HEK293 (cell line): ENCODE data around the gene TRMU.

Experiments
- CTCF ChIP-seq: fragments of 450-650 bp; formaldehyde crosslinking; IDR thresholded peaks from 2 replicates; pipeline ENCODE4 v1.5.1; 2016; ENCODE audit warnings: missing biosample characterization, missing genetic modification characterization
- GLIS1 ChIP-seq: fragments of 450-650 bp; formaldehyde crosslinking; IDR thresholded peaks from 2 replicates; pipeline ENCODE4 v1.5.1; 2016; ENCODE audit warnings: missing biosample characterization, missing genetic modification characterization
- KLF16 ChIP-seq: fragments of 450-650 bp; formaldehyde crosslinking; IDR thresholded peaks from 2 replicates; pipeline ENCODE4 v1.5.1; 2017; ENCODE audit warnings: missing biosample characterization, missing genetic modification characterization
- KLF9 ChIP-seq: fragments of 450-650 bp; formaldehyde crosslinking; IDR thresholded peaks from 2 replicates; pipeline ENCODE4 v1.5.1; 2016; ENCODE audit warnings: missing biosample characterization, missing genetic modification characterization, low read depth
- MEIS1 ChIP-seq: sonication (generic); formaldehyde crosslinking; IDR thresholded peaks from 2 replicates; pipeline ENCODE4 v1.8.1; 2022; ENCODE audit warnings: missing genetic modification reagents, mild to moderate bottlenecking, borderline replicate concordance
- PRDM1 ChIP-seq: fragments of 450-650 bp; formaldehyde crosslinking; IDR thresholded peaks from 2 replicates; pipeline ENCODE4; 2016; ENCODE audit warnings: missing biosample characterization, missing genetic modification characterization
- ZBTB10 ChIP-seq: fragments of 450-650 bp; formaldehyde crosslinking; IDR thresholded peaks from 2 replicates; pipeline ENCODE4 v1.5.1; 2016; ENCODE audit warnings: missing biosample characterization, missing genetic modification characterization
- ZBTB20 ChIP-seq: fragments of 450-650 bp; formaldehyde crosslinking; IDR thresholded peaks from 2 replicates; pipeline ENCODE4 v1.5.1; 2016; ENCODE audit warnings: missing biosample characterization, missing genetic modification characterization
- ZBTB26 ChIP-seq: fragments of 450-650 bp; formaldehyde crosslinking; optimal IDR thresholded peaks from 2 replicates; pipeline ENCODE3; 2016; ENCODE audit warnings: missing biosample characterization, mild to moderate bottlenecking, missing genetic modification characterization
- ZEB2 ChIP-seq: fragments of 450-650 bp; formaldehyde crosslinking; IDR thresholded peaks from 2 replicates; pipeline ENCODE4 v1.5.1; 2016; ENCODE audit warnings: missing biosample characterization, missing genetic modification characterization
- ZIC2 ChIP-seq: fragments of 450-650 bp; formaldehyde crosslinking; IDR thresholded peaks from 2 replicates; pipeline ENCODE4 v1.5.1; 2016; ENCODE audit warnings: missing biosample characterization, missing genetic modification characterization
- ZNF146 ChIP-seq: fragments of 450-650 bp; formaldehyde crosslinking; IDR thresholded peaks from 2 replicates; pipeline ENCODE4 v1.5.1; 2016; ENCODE audit warnings: missing biosample characterization, missing genetic modification characterization
- ZNF174 ChIP-seq: fragments of 450-650 bp; formaldehyde crosslinking; IDR thresholded peaks from 2 replicates; pipeline ENCODE4 v1.5.0; 2017; ENCODE audit warnings: missing biosample characterization, mild to moderate bottlenecking, missing genetic modification characterization
- ZNF24 ChIP-seq: fragments of 450-650 bp; formaldehyde crosslinking; IDR thresholded peaks from 2 replicates; pipeline ENCODE4 v1.5.1; 2016; ENCODE audit warnings: missing biosample characterization, missing genetic modification characterization
- ZNF292 ChIP-seq: fragments of 450-650 bp; formaldehyde crosslinking; IDR thresholded peaks from 2 replicates; pipeline ENCODE4 v1.5.1; 2016; ENCODE audit warnings: low read depth, missing biosample characterization, missing genetic modification characterization, borderline replicate concordance
- ZNF335 ChIP-seq: fragments of 450-650 bp; formaldehyde crosslinking; conservative IDR thresholded peaks from 2 replicates; pipeline ENCODE4 v1.5.1; 2016; ENCODE audit warnings: missing biosample characterization, missing genetic modification characterization
- ZNF341 ChIP-seq: fragments of 450-650 bp; formaldehyde crosslinking; IDR thresholded peaks from 2 replicates; pipeline ENCODE4; 2016; ENCODE audit warnings: low read depth, missing biosample characterization, missing genetic modification characterization
- ZNF354C ChIP-seq: fragments of 450-650 bp; formaldehyde crosslinking; IDR thresholded peaks from 2 replicates; pipeline ENCODE4 v1.5.1; 2016; ENCODE audit warnings: missing biosample characterization, missing genetic modification characterization, low read depth, borderline replicate concordance
- ZNF37A ChIP-seq: fragments of 450-650 bp; IDR thresholded peaks from 2 replicates; pipeline ENCODE4 v1.5.1; 2018; ENCODE audit warnings: missing biosample characterization, missing genetic modification characterization
- ZNF514 ChIP-seq: fragments of 450-650 bp; formaldehyde crosslinking; IDR thresholded peaks from 2 replicates; pipeline ENCODE4 v1.5.1; 2016; ENCODE audit warnings: missing biosample characterization, missing genetic modification characterization
- ZNF548 ChIP-seq: fragments of 450-650 bp; formaldehyde crosslinking; IDR thresholded peaks from 2 replicates; pipeline ENCODE4 v1.5.1; 2016; ENCODE audit warnings: missing biosample characterization, missing genetic modification characterization
- ZNF580 ChIP-seq: fragments of 450-650 bp; formaldehyde crosslinking; IDR thresholded peaks from 2 replicates; pipeline ENCODE4 v1.5.1; 2016; ENCODE audit warnings: missing biosample characterization, missing genetic modification characterization
- ZNF692 ChIP-seq: fragments of 450-650 bp; formaldehyde crosslinking; IDR thresholded peaks from 2 replicates; pipeline ENCODE4 v1.5.1; 2016; ENCODE audit warnings: missing biosample characterization, missing genetic modification characterization
- ZNF701 ChIP-seq: fragments of 450-650 bp; formaldehyde crosslinking; IDR thresholded peaks from 2 replicates; pipeline ENCODE4 v1.5.1; 2016; ENCODE audit warnings: missing biosample characterization, missing genetic modification characterization
- ZNF76 ChIP-seq: fragments of 450-650 bp; formaldehyde crosslinking; IDR thresholded peaks from 2 replicates; pipeline ENCODE4; 2016; ENCODE audit warnings: low read depth, missing biosample characterization, missing genetic modification characterization, borderline replicate concordance
- ZSCAN30 ChIP-seq: fragments of 450-650 bp; IDR thresholded peaks from 2 replicates; pipeline ENCODE4 v1.5.1; 2018; ENCODE audit warnings: missing biosample characterization, mild to moderate bottlenecking, missing genetic modification characterization, moderate library complexity
- TF ChIP-seq, protein P1 (sequence below): sonication (generic); formaldehyde crosslinking; IDR thresholded peaks from 2 replicates; pipeline ENCODE4 v1.8.1; 2022; ENCODE audit warnings: mild to moderate bottlenecking, moderate library complexity, missing genetic modification reagents
- TF ChIP-seq, protein P2 (sequence below): fragments of 450-650 bp; formaldehyde crosslinking; IDR thresholded peaks from 2 replicates; pipeline ENCODE4 v1.5.1; 2016; ENCODE audit warnings: missing biosample characterization, missing genetic modification characterization

TRMU gene

DNA sequence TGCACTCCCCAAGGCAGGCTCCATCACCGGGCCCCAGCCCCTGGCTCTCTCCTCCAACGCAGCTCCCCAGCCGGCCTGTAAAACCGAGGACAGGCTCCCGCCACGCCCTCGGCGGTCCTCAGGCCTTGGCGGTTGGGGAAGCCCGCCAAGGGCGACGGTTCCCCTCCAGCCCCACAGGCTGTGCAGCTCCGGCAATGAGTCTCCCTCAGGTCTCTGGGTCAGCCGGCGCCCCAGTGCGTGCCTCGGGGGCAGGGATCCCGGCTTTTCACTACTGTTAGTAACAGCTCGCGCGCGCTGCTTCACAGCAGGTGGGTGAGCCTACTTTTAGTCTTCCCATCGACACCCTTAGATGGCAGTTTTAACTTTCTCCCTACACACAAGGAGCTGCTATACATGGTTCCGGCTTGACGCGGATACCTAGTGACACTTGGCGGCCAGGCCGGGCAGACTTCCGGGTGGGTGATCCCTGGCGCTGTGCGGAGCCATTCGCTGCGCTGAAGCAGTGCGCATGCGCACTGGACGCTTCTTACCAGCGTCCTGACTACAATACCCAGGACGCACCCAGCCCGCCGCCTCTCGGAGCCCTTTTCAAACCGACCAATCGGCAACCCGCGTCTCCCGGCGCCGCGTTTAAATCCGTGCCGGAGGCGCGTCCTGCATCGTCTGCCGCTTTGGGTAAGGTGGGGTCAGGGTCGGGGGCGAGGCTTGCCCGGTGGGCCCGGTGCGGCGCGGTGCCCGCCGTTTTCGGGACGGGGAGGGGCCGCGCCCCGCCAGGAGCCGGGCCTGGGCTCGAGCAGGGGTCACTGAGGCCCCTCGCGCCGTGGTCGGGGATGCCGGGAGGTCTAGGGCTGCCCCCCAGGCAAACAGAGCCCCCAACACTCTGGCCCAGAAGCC is 39.0 kb upstream of the TRMU start, which contains the start of gene GTSE1 (continued):
- peak; percentile 84 for TF ChIP-seq ZBTB26 (tag by site-specific recombination)
- TF ChIP-seq PRDM1 (tag by site-specific recombination): peak; percentile 53; the same call in 1 of the 2 replicates
- TF ChIP-seq ZBTB20: peak; percentile 97
- TF ChIP-seq ZNF580: no peak
- no peak for TF ChIP-seq ZNF37A
- TF ChIP-seq ZNF701: no peak
- no peak for TF ChIP-seq ZNF354C
- TF ChIP-seq, protein P1, sequence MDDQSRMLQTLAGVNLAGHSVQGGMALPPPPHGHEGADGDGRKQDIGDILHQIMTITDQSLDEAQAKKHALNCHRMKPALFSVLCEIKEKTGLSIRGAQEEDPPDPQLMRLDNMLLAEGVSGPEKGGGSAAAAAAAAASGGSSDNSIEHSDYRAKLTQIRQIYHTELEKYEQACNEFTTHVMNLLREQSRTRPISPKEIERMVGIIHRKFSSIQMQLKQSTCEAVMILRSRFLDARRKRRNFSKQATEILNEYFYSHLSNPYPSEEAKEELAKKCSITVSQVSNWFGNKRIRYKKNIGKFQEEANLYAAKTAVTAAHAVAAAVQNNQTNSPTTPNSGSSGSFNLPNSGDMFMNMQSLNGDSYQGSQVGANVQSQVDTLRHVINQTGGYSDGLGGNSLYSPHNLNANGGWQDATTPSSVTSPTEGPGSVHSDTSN (CRISPR knock-in tag): no peak; the same call in none of the 2 replicates
- TF ChIP-seq CTCF (tag by site-specific recombination): peak; percentile 86
- no peak for TF ChIP-seq ZNF514 (tag by site-specific recombination)
- TF ChIP-seq ZNF692: peak; percentile 77; the same call in 1 of the 2 replicates
- peak; percentile 81 for TF ChIP-seq ZIC2 (tag by site-specific recombination)
- TF ChIP-seq ZNF76 (tag by site-specific recombination): peak; percentile 88
- no peak for TF ChIP-seq ZNF292 (tag by site-specific recombination)
- TF ChIP-seq KLF16 (tag by site-specific recombination): peak; percentile 69; the same call in 1 of the 2 replicates
- TF ChIP-seq MEIS1: no peak
- TF ChIP-seq ZNF174 (tag by site-specific recombination): no peak
- TF ChIP-seq KLF9 (tag by site-specific recombination): peak; percentile 33
- TF ChIP-seq GLIS1 (tag by site-specific recombination): peak; percentile 39; the same call in 1 of the 2 replicates
- TF ChIP-seq ZEB2: peak; percentile 49
- peak; percentile 86 for TF ChIP-seq ZNF24 (tag by site-specific recombination)
- TF ChIP-seq ZSCAN30 (tag by site-specific recombination): peak; percentile 10; the same call in 1 of the 2 replicates
- no peak for TF ChIP-seq ZNF548 (tag by site-specific recombination)
- TF ChIP-seq, protein P2, sequence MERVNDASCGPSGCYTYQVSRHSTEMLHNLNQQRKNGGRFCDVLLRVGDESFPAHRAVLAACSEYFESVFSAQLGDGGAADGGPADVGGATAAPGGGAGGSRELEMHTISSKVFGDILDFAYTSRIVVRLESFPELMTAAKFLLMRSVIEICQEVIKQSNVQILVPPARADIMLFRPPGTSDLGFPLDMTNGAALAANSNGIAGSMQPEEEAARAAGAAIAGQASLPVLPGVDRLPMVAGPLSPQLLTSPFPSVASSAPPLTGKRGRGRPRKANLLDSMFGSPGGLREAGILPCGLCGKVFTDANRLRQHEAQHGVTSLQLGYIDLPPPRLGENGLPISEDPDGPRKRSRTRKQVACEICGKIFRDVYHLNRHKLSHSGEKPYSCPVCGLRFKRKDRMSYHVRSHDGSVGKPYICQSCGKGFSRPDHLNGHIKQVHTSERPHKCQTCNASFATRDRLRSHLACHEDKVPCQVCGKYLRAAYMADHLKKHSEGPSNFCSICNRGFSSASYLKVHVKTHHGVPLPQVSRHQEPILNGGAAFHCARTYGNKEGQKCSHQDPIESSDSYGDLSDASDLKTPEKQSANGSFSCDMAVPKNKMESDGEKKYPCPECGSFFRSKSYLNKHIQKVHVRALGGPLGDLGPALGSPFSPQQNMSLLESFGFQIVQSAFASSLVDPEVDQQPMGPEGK: peak; percentile 34
- no peak for TF ChIP-seq ZNF146 (tag by site-specific recombination)
- peak; percentile 63 for TF ChIP-seq ZNF341 (tag by site-specific recombination)
- peak; percentile 97 for TF ChIP-seq ZNF335 (tag by site-specific recombination)
- 0 out of 2 replicates have a peak, but pooled peaks have one; percentile 44 for TF ChIP-seq ZBTB10 (tag by site-specific recombination)
